GM19043 (cell line): ENCODE data around the gene PLXNA1.

Experiments used
- ATAC-seq: cut with Tn5 transposase; IDR thresholded peaks from one replicate; pipeline ENCODE4 v1.9.1; 2021; ENCODE audit warnings: low read depth; ENCODE audit not compliant: unreplicated experiment

Gene PLXNA1

DNA sequence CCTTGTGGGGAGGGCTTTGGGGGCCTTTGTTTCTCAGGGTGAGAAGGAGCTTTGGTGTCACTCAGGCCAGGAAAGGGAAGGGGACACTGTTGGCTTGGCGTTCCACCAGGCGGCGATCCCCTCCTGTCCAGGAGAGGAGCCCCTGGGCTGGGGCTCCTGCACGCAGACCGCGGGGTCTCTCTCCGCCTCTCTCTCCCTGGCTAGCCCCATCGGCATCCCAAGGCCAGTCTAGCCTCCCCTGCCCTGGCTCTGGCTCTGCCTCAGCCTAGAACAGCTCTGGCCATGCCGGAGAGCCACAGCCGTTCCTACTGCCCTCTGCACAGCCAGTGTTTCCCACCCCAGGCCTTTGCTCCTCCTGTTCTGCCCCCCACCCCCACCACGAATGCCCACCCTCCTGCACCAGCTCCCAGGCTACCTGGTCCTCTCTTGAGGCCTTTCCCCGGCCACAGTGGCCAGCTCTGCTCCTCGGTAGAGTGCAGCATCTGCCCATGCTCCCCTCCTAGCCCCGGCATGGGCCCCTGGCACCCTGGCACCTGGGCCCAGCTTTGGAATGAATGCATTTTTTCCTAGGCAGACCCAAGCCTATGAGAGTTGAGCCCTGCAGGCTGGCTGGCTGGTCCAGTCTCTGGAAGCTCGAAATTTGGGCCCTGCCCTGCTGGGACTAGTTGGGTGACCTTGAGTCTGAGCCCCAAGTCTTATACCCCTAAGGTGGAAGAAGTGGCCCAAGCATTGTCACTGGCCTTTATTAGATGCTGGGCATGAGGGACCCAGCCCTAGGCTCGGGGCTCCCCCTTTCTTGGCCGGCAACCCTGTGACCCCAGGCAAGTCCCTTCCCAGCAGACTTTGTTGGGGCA lies 2.4 kb downstream of the PLXNA1 start:
- no peak for ATAC-seq

DNA sequence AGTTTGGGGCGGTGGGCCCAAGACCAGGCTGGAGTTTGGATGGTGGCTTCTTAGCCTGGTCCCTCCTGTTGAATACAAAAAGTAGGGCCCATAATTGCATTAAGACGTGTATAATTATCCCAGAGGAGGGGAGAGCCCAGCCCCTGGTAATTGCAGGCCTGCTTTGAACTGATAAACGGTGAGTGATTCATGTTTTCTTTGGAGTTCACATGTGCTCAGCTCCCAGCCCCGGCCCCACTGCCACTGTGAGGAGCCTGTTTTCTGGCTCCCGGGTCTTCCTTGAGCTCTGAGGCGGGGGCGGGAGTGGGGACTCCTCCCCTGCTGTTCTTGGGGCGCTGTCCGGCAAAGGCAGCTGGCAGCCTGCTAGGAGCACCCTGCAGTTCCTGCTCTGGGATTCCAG lies 3.1 kb downstream of the PLXNA1 start:
- no peak for ATAC-seq

DNA sequence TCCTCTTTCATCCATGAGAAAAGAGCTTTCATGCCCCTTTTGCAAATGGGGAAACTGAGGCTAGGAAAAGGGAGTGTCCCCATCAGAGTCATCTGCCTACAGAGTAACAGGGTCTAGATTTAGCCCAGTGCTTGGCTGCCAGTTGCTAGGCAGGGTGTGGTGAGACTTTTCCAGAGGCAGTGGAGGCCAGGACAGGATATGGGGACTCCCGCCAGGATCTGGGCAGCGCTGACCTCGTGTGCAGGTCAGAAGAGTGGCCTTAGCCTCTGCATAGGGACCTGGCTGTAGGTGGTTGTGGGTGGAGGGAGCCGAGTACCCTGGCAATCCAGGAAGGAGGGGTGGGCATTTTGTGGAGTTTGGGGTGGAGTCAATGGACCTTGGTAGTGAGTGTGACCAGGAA lies 4.2 kb downstream of the PLXNA1 start:
- no peak for ATAC-seq

DNA sequence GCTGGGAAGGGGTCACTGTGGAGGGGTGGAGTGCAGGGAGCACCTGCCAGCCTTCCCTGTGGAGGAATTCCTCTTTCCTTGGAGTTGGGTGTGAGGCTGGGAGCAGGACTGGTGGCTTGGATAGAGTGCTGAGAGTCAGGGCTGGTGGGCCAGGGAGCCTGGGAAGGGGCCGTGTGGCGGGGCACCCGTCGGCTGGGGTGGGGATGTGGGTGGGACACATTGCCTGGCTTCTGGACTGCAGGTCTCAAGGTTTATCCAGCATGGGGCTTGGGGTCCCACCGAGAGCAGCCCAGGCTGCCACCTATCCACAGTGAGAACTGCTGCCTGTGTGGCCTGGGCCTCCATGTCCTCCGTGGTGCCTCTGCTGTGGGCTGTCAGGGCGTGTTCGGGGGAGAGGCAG lies 4.7 kb downstream of the PLXNA1 start:
- no peak for ATAC-seq

DNA sequence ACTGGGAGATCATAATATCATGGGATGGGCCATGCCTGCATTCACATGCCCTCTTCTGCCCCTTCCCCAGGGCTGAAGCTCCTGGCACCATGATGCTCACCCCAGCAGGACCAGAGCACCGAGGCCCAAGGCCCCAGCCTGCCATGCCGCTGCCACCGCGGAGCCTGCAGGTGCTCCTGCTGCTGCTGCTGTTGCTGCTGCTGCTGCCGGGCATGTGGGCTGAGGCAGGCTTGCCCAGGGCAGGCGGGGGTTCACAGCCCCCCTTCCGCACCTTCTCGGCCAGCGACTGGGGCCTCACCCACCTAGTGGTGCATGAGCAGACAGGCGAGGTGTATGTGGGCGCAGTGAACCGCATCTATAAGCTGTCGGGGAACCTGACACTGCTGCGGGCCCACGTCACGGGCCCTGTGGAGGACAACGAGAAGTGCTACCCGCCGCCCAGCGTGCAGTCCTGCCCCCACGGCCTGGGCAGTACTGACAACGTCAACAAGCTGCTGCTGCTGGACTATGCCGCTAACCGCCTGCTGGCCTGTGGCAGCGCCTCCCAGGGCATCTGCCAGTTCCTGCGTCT lies 5.6 kb downstream of the PLXNA1 start:
- no peak for ATAC-seq

DNA sequence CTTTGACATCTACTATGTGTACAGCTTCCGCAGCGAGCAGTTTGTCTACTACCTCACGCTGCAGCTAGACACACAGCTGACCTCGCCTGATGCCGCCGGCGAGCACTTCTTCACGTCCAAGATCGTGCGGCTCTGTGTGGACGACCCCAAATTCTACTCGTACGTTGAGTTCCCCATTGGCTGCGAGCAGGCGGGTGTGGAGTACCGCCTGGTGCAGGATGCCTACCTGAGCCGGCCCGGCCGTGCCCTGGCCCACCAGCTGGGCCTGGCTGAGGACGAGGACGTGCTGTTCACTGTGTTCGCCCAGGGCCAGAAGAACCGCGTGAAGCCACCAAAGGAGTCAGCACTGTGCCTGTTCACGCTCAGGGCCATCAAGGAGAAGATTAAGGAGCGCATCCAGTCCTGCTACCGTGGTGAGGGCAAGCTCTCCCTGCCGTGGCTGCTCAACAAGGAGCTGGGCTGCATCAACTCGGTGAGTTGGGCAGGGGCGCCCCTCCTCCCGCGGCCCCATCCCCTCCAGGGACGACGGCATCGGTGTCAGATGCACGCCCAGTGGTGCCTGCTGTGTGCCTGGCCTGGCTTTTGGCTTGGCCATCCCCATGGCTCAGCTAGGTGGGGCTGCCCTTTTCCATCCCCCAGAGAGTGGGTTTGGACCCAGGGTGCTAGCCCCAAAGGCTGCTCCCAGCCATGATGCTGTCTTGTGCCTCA lies 6.6 kb downstream of the PLXNA1 start:
- no peak for ATAC-seq

DNA sequence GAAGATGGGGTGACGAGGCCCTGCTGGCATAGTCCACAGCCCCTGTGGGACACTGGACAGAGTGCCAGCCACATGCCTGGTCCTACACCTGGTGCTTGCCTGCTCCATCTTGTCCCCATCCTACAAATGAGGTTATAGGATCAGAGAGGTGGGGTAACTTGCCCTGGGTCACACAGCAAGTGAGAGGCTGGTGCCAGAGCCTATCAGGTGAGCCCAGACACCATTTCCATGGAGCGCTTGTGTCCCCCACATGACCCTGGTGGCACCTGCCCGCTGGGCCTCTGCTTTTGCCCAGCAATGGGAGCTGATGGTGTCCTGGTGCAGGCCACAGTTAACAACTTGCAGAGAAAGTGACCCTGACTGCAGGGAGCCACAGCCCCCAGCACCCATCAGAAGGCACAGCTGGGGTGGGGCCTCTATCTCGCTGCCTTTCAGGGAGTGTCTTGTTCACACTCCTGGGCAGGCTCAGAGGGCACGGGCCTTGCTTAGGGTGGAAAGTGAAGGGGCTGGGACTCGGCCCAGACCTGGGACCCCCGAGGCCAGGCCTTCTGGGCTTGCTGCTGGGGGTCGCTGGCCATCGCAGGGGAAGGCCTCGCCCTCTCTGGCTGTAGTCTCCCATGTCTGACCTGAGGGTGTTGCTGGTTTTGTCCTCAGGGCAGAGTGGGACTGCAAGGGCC lies 7.2 kb downstream of the PLXNA1 start:
- no peak for ATAC-seq

DNA sequence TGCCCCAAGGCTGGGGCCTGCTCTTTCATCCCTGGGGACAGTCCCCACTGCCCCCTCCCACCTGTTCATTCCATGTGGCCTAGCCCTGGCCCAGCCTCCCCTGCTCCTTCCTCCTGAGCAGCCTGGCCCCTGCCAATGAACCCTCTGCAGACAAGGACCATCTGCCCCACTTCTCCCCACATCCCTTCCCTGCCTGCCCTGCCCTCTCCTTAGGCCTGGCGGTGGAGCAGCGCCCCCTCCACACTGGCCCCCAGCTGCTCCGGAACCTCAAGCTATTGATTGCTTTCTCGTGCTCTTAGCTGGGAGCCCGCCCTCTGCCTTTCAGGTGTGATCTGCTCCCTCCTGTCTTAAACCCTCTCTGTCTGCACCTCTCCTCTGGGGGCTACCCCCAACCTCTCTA lies 8.0 kb downstream of the PLXNA1 start:
- no peak for ATAC-seq

DNA sequence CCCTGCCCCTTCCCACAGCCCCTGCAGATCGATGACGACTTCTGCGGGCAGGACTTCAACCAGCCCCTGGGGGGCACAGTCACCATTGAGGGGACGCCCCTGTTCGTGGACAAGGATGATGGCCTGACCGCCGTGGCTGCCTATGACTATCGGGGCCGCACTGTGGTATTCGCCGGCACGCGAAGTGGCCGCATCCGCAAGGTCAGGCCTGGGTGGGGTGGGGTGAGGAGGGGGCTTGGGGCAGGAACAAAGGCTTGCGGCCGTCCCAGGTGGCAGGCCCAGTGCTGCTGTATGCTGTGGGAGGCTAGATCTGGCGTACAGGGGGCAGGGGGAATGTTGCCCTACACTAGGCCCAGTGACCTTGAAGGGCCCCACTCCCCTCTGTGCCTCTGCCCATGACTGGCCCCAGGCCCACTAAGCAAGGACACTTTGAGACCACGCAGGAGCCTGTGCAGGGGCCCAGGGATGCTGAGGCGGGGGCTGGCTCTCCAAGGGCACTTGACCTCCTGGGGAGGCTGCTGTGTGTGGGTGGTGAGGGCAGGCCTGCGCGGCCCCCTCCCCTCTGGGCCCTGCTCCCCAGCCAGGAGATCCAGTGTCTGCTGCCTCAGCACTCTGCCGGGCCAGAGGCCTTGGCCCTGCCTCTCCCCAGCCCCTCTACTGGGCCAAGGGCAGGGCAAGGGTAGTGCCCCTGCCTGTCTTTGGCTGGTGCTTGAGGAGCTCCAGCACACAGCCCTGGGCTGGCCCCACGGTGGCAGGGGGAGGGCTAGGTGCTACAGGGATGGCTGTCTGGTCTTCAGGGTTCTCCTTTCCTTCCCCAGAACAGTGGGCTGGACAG lies 8.7 kb downstream of the PLXNA1 start:
- ATAC-seq: no peak

DNA sequence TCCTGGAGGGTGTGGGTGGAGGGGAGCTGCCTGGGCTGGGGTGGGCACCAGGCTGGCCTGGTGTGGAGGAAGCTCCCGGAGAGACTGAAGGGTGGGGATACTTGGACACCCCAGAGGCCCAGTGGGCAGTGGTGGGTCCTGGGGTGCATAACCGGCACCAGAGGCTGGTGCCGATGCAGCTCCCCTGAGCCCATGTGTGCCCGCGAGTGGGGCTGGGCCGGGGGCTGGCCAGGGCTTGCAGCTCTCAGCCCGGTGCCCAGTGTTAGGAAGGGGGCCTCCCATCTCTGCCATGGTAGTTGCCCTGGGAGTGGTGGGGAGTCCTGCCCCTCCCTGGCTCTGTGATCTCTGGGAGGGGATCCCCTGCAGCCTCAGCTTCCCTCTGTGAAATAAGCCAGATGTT lies 9.3 kb downstream of the PLXNA1 start:
- ATAC-seq: no peak

DNA sequence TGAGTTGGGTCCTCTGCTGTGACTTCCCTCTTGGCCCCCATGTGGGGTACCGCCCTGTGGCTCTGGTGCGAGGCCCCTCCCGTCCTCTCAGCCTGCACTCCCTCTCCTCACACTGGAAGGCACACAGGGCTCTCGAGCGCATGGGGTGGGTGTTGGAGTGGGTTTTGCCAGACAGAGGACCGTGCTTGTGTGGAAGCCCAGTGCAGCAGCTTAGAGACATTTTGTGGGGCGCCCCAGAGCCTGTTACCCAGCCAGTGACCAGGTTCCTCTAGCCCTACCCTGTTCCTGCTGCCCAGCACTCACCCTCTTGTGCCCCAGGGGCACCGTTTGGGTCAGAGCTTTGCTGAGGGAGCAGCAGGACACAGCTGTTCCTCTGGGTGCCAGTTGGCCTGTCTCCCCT lies 9.9 kb downstream of the PLXNA1 start:
- no peak for ATAC-seq

DNA sequence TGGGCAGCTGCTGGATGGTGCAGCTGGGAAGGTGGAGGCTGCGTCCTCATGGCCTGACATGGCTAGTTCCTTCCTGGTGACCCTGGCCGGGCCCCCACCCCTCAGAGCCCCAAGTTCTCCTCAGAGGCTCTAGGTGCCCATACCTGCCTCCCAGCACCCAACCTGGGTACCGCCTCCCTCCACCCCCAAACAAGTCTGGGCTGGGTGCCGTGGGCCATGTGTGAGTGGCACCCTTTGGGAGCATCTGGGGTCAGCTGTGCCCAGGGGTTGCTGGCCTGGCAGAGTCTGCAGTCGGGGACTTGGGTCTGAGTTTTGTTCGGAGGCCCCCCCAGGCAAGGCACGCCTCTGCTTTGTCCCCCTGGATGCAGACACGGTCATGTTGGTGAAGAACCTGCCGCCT lies 10.5 kb downstream of the PLXNA1 start:
- ATAC-seq: no peak

DNA sequence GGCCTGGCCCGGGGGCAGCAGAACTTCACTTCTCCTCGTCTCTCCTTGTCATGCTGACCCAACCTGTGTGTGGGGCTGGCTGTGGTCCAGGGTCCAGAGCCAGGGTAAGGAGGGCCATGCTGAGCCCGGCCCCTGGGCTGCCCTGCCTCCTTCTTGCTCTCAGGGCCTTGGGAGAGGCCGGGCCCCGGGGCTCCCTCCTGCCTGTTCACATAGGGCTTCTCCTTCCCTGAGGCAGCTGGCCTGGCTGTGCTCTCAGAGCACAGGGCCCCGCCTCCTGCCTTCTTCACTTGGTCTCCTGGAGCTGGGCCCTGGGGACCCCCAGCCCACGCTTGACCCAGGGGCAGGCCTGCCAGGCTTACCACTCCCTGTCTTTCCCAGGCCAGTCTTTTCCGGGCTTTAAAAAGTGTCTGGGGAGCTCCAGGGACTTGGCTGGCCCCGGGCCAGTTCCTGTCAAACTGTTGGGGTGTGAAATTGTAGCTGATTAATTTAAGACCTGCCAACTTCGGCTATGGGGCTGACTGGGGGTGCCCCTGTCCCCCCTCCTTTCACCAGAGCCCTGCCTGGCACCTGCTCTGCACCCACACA lies 11.8 kb downstream of the PLXNA1 start:
- ATAC-seq: no peak

DNA sequence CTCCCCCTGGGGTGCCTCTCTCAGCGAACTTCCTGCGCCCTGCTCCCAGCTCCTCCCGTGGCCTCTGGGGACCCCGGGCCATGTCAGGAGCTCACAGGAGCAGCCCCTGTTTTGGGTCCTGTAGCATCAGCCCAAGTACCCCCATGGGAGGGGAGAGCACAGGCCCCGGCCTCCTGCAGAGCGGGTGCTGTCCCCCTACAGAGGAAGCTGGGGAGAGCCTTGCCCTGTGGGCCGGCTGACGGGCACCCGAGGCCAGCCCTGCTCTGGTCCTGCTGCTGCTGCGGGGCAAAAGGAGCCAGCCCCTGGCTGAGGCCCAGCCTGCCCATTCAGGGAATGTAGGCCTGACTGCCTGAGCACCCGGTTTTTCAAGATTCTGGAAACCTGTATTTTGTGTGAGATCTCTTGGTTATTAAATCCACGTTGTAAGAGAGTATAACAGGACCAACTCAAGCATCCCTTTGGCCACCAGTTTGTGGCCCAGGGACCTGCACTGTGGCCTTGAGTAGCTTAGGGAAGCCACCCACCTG lies 12.4 kb downstream of the PLXNA1 start:
- ATAC-seq: no peak

DNA sequence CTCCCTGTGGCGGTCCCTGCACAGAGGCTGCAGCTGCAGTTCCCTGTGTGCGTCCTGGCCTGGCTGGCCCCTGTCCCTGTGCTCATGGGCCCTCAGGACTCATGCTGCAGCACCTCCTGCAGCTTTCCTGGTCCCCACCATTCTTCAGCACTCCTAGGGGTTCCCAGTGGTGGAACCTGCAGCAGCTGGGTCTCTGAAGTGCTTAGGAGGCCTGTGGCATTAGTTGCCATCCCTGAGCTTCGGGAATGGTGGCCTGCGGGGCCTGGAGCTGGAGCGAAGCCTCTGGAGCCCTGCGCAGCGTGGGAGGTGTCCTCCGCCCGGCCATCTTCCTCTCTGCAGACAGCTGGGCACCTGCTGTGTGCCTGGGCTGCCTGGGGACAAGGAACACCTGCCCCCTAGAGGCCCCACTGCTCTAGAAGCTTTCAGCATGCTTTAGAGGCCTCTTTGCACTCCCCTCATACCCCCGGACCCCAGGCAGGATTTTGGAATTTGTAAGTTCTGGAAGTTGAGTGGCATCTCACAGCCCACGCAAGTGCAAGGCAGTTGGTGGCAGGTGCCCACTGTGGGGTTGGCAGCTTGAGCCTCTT lies 13.1 kb downstream of the PLXNA1 start:
- ATAC-seq: no peak

DNA sequence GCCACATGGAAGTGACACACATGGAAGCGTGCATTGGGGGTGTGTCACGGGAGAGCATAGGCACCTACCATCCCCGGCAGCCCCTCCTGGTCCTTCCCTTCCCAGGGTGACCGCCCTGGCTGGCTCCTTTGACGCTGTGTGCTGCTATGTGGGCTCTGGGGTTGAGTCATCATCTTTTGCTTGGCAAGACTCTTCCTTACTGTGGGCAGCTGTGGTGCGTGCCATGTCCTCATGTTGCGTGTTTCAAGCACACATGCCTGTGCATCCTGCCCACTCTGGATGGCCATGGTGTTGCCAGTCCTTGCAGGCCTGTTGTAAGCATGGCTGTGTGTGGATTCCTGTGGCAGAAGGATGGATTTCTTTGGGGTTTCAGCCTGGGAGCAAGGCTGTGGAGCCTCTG lies 14.0 kb downstream of the PLXNA1 start:
- ATAC-seq: no peak

DNA sequence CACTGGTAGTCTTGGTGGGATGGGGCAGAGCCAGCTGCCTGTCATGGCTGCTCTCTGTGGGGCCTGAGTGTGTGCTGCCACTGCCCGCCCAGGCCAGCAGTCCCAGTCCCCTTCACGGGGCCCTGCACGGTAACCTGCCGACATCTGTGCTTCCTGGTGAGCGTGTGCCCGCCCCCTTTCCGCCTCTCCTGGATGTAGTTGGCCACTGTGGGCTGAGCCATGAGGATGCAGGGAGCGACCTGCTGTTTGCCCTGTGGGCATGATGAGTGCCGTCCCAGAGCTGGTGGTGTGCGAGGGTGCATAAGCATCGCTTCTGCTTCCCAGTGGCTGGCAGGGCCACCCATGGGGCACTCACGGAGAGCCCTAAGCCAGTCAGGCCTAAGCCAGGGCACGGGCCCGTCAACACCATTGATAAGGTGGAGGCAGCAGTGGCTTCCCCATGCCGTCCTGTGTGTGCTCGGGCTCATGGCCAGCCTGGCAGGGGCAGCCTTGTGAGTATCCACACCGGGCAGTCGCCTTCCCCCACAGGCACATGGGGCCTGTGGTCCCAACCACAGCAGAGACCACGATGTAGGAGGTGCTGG lies 14.6 kb downstream of the PLXNA1 start:
- no peak for ATAC-seq

DNA sequence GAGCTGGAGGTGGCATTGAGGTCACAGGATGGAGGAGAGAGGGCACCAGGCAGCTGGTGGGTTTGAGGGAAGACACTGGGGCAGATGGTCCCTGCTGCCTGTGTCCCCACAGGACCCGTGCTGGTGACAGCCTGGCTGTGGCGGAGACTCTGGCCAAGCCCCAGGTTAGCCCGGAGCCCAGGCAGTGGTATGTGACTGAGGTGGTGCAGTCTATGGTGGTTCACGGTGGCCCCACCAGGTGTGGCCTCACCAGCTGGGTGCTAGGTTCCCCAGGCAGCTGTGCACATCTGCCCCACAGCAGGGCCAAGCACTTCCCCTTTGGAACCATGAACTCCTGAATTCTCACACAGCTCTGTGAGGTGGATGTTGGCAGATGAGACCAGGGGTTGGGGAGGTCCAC lies 15.4 kb downstream of the PLXNA1 start:
- no peak for ATAC-seq

DNA sequence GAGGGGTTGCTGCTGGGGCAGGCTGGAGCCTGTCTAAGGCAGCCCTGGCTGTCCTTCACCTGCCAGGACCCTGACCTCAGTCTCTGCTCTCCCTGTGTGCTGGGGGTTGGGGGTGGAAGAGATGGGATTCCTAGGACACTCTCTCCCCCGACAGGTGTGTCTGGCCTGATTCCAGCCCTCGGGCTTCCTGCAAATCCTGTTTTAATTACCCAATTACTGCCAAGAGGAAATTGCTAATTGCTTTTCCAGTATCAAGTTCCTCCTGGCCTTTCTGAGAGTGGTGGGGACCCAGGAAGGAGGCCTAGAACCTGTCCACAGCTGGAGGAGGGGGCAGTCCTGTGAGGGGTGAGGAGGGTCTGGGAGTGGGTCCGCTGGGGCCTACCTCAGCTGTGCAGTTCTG lies 15.8 kb downstream of the PLXNA1 start:
- no peak for ATAC-seq
